ENCODE measurements around the gene OR5C1. TPM values are rescaled to one million over a fixed set of nuclear protein-coding genes. Genes with fewer than 3 reads are reported as not detected.
A peak's percentile ranks its signal among the peaks of the same experiment; 100 is the strongest.

The OR5C1 gene
- total and polyA plus RNA-seq, 12 donors: not detected

DNA sequence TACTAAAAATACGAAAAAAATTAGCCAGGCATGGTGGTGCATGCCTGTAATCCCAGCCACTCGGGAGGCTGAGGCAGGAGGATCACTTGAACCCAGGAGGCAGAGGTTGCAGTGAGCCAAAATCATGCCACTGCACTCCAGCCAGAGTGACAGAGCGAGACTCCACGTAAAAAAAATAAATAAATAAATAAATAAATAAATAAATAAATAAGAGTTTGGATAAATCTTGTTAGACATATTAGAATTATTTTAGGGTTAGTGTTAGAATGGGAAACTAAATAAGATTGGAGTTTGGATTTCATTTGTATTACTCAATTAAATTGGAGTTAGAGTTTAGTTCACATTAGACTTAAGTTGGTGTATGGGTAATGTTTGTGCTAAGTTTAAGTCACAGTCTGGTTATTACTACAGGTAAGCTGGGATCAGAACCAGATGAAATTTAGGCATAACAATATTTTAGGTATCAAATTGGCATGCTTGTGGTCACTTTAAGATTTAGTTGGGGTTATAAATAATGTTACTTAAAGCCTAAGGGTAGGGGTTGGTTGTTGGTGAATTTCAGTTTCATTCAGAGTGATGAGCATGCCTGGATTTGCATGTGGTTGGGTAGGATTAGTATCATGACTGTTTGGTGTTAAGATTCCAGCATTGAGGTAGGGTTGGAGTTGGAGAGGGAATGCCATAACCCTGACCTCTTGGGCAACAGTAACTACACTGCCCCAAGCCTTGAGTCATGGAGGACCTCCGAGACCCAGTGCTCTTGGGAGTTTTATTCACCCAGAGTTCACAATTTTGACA is 3.3 kb downstream of the OR5C1 start:
- TF ChIP-seq, protein P1, sequence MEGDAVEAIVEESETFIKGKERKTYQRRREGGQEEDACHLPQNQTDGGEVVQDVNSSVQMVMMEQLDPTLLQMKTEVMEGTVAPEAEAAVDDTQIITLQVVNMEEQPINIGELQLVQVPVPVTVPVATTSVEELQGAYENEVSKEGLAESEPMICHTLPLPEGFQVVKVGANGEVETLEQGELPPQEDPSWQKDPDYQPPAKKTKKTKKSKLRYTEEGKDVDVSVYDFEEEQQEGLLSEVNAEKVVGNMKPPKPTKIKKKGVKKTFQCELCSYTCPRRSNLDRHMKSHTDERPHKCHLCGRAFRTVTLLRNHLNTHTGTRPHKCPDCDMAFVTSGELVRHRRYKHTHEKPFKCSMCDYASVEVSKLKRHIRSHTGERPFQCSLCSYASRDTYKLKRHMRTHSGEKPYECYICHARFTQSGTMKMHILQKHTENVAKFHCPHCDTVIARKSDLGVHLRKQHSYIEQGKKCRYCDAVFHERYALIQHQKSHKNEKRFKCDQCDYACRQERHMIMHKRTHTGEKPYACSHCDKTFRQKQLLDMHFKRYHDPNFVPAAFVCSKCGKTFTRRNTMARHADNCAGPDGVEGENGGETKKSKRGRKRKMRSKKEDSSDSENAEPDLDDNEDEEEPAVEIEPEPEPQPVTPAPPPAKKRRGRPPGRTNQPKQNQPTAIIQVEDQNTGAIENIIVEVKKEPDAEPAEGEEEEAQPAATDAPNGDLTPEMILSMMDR (IDR thresholded peaks at IDR 0.05): no peak
- H3K9me3 ChIP-seq: peaks cover 0 to 9% (median 0%) of the 10 kb centered on the region in 11 donors
- ATAC-seq: no peak
- no peak overlapping the region for H3K27ac ChIP-seq
- no peaks in the 10 kb centered on the region for H3K27me3 ChIP-seq
- H3K4me3 ChIP-seq: no peak overlapping the region
- intact Hi-C loops (cut with DNase I): loop anchor here in 1 of 10 donors (10.0 kb wide), 1 partner anchor 307 kb away; no protein-coding TSS in a partner anchor
- no peaks in the 10 kb centered on the region for H3K4me1 ChIP-seq
- no peak for DNase-seq
- no peaks in the 10 kb centered on the region for H3K36me3 ChIP-seq
- WGBS, 2 donors: 83 to 85% methylated on average over 5 of the region's 5 CpGs

- intact Hi-C loops (cut with DNase I): loop anchor here in 1 of 10 donors (10.0 kb wide), 1 partner anchor 313 kb away; no protein-coding TSS in a partner anchor
- Histone ChIP-seq H3K36me3 (no peaks in the 10 kb centered on the region), H3K27ac (no peak overlapping the region), H3K9me3 (peaks cover 0 to 9% (median 0%) of the 10 kb centered on the region in 11 donors), H3K4me3 (no peak overlapping the region), H3K4me1 (no peaks in the 10 kb centered on the region), H3K27me3 (no peaks in the 10 kb centered on the region)
- DNase-seq: no peak
- 79 to 81% methylated on average over 6 of the region's 6 CpGs for WGBS, 2 donors
- no peak for ATAC-seq
- TF ChIP-seq, protein P1 (IDR thresholded peaks at IDR 0.05): no peak
These were observed 8.8 kb downstream of the OR5C1 start for GRCh38 chr9:122797316-122798063.

DNA sequence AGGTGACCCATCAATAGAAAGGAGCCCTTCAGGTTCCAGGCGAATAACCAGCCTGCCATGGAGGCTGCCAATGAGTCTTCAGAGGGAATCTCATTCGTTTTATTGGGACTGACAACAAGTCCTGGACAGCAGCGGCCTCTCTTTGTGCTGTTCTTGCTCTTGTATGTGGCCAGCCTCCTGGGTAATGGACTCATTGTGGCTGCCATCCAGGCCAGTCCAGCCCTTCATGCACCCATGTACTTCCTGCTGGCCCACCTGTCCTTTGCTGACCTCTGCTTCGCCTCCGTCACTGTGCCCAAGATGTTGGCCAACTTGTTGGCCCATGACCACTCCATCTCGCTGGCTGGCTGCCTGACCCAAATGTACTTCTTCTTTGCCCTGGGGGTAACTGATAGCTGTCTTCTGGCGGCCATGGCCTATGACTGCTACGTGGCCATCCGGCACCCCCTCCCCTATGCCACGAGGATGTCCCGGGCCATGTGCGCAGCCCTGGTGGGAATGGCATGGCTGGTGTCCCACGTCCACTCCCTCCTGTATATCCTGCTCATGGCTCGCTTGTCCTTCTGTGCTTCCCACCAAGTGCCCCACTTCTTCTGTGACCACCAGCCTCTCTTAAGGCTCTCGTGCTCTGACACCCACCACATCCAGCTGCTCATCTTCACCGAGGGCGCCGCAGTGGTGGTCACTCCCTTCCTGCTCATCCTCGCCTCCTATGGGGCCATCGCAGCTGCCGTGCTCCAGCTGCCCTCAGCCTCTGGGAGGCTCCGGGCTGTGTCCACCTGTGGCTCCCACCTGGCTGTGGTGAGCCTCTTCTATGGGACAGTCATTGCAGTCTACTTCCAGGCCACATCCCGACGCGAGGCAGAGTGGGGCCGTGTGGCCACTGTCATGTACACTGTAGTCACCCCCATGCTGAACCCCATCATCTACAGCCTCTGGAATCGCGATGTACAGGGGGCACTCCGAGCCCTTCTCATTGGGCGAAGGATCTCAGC is 11.6 kb downstream of the OR5C1 start, which contains the start of gene OR1K1:
OR1K1 (plus strand) TSS at position 58 of the 995 bp plus-strand sequence; CDS start at position 58, 0 bp downstream.
- Histone ChIP-seq H3K4me3 (no peak within 1 kb of the TSS), H3K27ac (no peak within 1 kb of the TSS), H3K4me1 (no peaks in the 10 kb centered on the region), H3K9me3 (peaks cover 0 to 4% (median 0%) of the 10 kb centered on the region in 11 donors), H3K36me3 (no peaks in the 10 kb centered on the region), H3K27me3 (no peaks in the 10 kb centered on the region)
- intact Hi-C loops (cut with DNase I): loop anchor here in 1 of 10 donors (10.0 kb wide), 1 partner anchor 436 kb away; no protein-coding TSS in a partner anchor
- ATAC-seq (peak in 1 of 8 donors; percentile 47), DNase-seq (no peak)
- 94% methylated on average over 30 of the region's 30 CpGs for WGBS, 2 donors
- TF ChIP-seq, protein P1 (IDR thresholded peaks at IDR 0.05): no peak
